ENCODE measurements around the gene OR8H2. TPM values are rescaled to one million over a fixed set of nuclear protein-coding genes. Genes with fewer than 3 reads are reported as not detected.

The OR8H2 gene
- total RNA-seq, 2 donors from 2014 or later = not detected

Other genes starting within 250 kb of the OR8H2 start
- gene TRIM51, start 220.4 kb upstream of the OR8H2 start, total RNA-seq = 1 to 10 TPM in 1 of 2 donors, not detected in 1; 2.2 TPM
- gene OR5W2, start 189.1 kb upstream of the OR8H2 start, total RNA-seq = not detected
- gene OR5I1, start 167.3 kb upstream of the OR8H2 start, total RNA-seq = not detected
- gene OR10AG1, start 133.7 kb upstream of the OR8H2 start, total RNA-seq = not detected
- not detected for gene OR5F1, start 109.1 kb upstream of the OR8H2 start, total RNA-seq
- gene OR5AS1, start 76.0 kb upstream of the OR8H2 start, total RNA-seq = not detected
- not detected for gene OR8I2, start 10.4 kb upstream of the OR8H2 start, total RNA-seq
- gene OR8H3, start 18.7 kb downstream of the OR8H2 start, total RNA-seq = not detected
- gene OR8J3, start 36.5 kb downstream of the OR8H2 start, total RNA-seq = not detected
- not detected for gene OR8K5, start 56.6 kb downstream of the OR8H2 start, total RNA-seq
- not detected for gene OR5J2, start 72.9 kb downstream of the OR8H2 start, total RNA-seq
- not detected for gene OR5T2, start 130.6 kb downstream of the OR8H2 start, total RNA-seq
- not detected for gene OR5T3, start 148.6 kb downstream of the OR8H2 start, total RNA-seq
- gene OR5T1, start 170.5 kb downstream of the OR8H2 start, total RNA-seq = not detected
- not detected for gene OR8H1, start 188.6 kb downstream of the OR8H2 start, total RNA-seq
- gene OR8K3, start 211.5 kb downstream of the OR8H2 start, total RNA-seq = not detected
- not detected for gene OR8K1, start 242.4 kb downstream of the OR8H2 start, total RNA-seq